GM23338 (cell line): Measurements from ENCODE around the gene TAAR2. TPM values are rescaled to one million over a fixed set of nuclear protein-coding genes. Genes with fewer than 3 reads are reported as not detected.

Experiments used
- ATAC-seq: fragments of 200-7000 bp; cut with Tn5 transposase; 3 replicates; pipeline ENCODE4 v1.9.1; 2020
- DNase-seq: peaks from one replicate; pipeline ENCODE4 v3.0.0-alpha.2; 2015; ENCODE audit warnings: low spot score
- H2AFZ ChIP-seq: fragments of 200-600 bp; sonication (generic); 2 replicates; pipeline ENCODE4 v1.8.0; 2016; ENCODE audit warnings: antibody characterized with exemption, mild to moderate bottlenecking, moderate library complexity
- H3F3A ChIP-seq: fragments of 200-600 bp; sonication (generic); replicated peaks from 2 replicates; pipeline ENCODE4 v1.8.0; 2017; ENCODE audit warnings: antibody characterized with exemption, mixed run types, low read depth
- H3K27ac ChIP-seq: fragments of 200-600 bp; sonication (generic); 2 replicates; pipeline ENCODE4 v1.6.1; 2016; ENCODE audit warnings: low read depth
- H3K27me3 ChIP-seq: fragments of 200-600 bp; sonication (generic); 2 replicates; pipeline ENCODE4 v1.8.0; 2016; ENCODE audit warnings: mild to moderate bottlenecking, mixed run types, moderate library complexity; ENCODE audit not compliant: insufficient read depth
- H3K36me3 ChIP-seq: fragments of 200-600 bp; sonication (generic); 2 replicates; pipeline ENCODE4 v1.8.0; 2016; ENCODE audit warnings: mild to moderate bottlenecking; ENCODE audit not compliant: insufficient read depth
- H3K4me1 ChIP-seq: fragments of 200-600 bp; sonication (generic); 2 replicates; pipeline ENCODE4 v1.8.0; 2016; ENCODE audit warnings: mild to moderate bottlenecking, moderate library complexity; ENCODE audit not compliant: insufficient read depth
- H3K4me2 ChIP-seq: fragments of 200-600 bp; sonication (generic); 2 replicates; pipeline ENCODE4 v1.7.1; 2017; ENCODE audit warnings: mixed run types
- H3K4me3 ChIP-seq: fragments of 200-600 bp; sonication (generic); 2 replicates; pipeline ENCODE4 v1.6.1; 2016; ENCODE audit warnings: mixed run types
- H3K79me2 ChIP-seq: fragments of 200-600 bp; sonication (generic); replicated peaks from 2 replicates; pipeline ENCODE4 v1.8.0; 2017; ENCODE audit warnings: mild to moderate bottlenecking; ENCODE audit not compliant: insufficient read depth
- H3K9me2 ChIP-seq: fragments of 200-600 bp; sonication (generic); 2 replicates; pipeline ENCODE4 v1.8.0; 2017; ENCODE audit not compliant: insufficient read depth
- H4K20me1 ChIP-seq: fragments of 200-600 bp; sonication (generic); replicated peaks from 2 replicates; pipeline ENCODE4 v1.8.0; 2017; ENCODE audit warnings: mild to moderate bottlenecking; ENCODE audit not compliant: insufficient read depth
- H3K27ac Mint-ChIP-seq: 2 replicates; pipeline ENCODE4 v1.8.0; 2020; ENCODE audit warnings: inconsistent platforms, mild to moderate bottlenecking, moderate library complexity, mixed read lengths
- H3K27me3 Mint-ChIP-seq: 3 replicates; pipeline ENCODE4 v1.8.0; 2022; ENCODE audit warnings: low read depth, mild to moderate bottlenecking, moderate library complexity, mixed read lengths, inconsistent platforms; ENCODE audit not compliant: insufficient read depth, poor library complexity
- H3K36me3 Mint-ChIP-seq: 3 replicates; pipeline ENCODE4 v1.8.0; 2021; ENCODE audit warnings: low read depth, mild to moderate bottlenecking, inconsistent platforms, moderate library complexity, mixed read lengths
- H3K4me1 Mint-ChIP-seq: 3 replicates; pipeline ENCODE4 v1.8.0; 2020; ENCODE audit warnings: mild to moderate bottlenecking, inconsistent platforms, mixed read lengths
- H3K4me3 Mint-ChIP-seq: 3 replicates; pipeline ENCODE4 v1.8.0; 2021; ENCODE audit warnings: moderate library complexity, mild to moderate bottlenecking, inconsistent platforms, mixed read lengths
- H3K9me3 Mint-ChIP-seq: 3 replicates; pipeline ENCODE4 v1.8.0; 2020; ENCODE audit warnings: moderate library complexity, mild to moderate bottlenecking, inconsistent platforms, mixed read lengths
- CREB1 ChIP-seq: fragments of 250-450 bp; sonication (Bioruptor Pico); IDR thresholded peaks from 2 replicates; pipeline ENCODE4 v1.5.0; 2020; ENCODE audit warnings: low read depth, mild to moderate bottlenecking, moderate library complexity
- EZH2 ChIP-seq: fragments of 200-600 bp; sonication (generic); IDR thresholded peaks from one replicate; pipeline ENCODE4 v1.8.0; 2017; ENCODE audit warnings: antibody characterized with exemption, mild to moderate bottlenecking, low read depth; ENCODE audit not compliant: unreplicated experiment
- EZH2phosphoT487 ChIP-seq: fragments of 200-600 bp; sonication (generic); IDR thresholded peaks from one replicate; pipeline ENCODE4 v1.8.1; 2018; ENCODE audit warnings: antibody characterized with exemption; ENCODE audit not compliant: unreplicated experiment
- JUNB ChIP-seq: IDR thresholded peaks from one replicate; pipeline ENCODE4 v1.6.1; 2016; ENCODE audit warnings: antibody characterized with exemption; ENCODE audit not compliant: unreplicated experiment
- POLR2AphosphoS5 ChIP-seq: IDR thresholded peaks from 2 replicates; pipeline ENCODE4 v1.6.1; 2016; ENCODE audit warnings: antibody characterized with exemption, low read depth
- STAT1 ChIP-seq: IDR thresholded peaks from one replicate; pipeline ENCODE4 v1.6.1; 2016; ENCODE audit warnings: antibody characterized with exemption; ENCODE audit not compliant: unreplicated experiment
- ZNF114 ChIP-seq: fragments of 250-450 bp; sonication (Bioruptor Pico); IDR thresholded peaks from 2 replicates; pipeline ENCODE4 v1.5.0; 2020; ENCODE audit warnings: mild to moderate bottlenecking, moderate library complexity
- polyA plus RNA-seq: library from polyadenylated mRNA; unstranded; fragments of >200 nt; fragmentation: Nextera tagmentation; extraction: Ambion mirVana; gene quantifications from 2 replicates; pipeline ENCODE4 v1.2.1, GENCODE V29; 2016
- total RNA-seq: library from RNA; depleted of rRNA; stranded (reverse); fragments of >200 nt; shearing (Covaris generic); gene quantifications from 2 replicates; pipeline ENCODE4 v1.2.3, GENCODE V29; 2014
- TF ChIP-seq, protein P1 (sequence below), 2 experiments: fragments of 200-600 bp in 1 of 2; sonication (generic) in 1 of 2; conservative IDR thresholded peaks; 2 replicates each; pipeline versions ENCODE4 v1.5.1 to v1.6.1; 2016 to 2017; ENCODE audit warnings: antibody characterized with exemption in 2 of 2, low read depth in 2 of 2, mild to moderate bottlenecking in 2 of 2, moderate library complexity in 1 of 2
- TF ChIP-seq, protein P2 (sequence below): fragments of 250-450 bp; sonication (Bioruptor Pico); IDR thresholded peaks from 2 replicates; pipeline ENCODE4 v1.5.0; 2020; ENCODE audit warnings: mild to moderate bottlenecking, moderate library complexity
- TF ChIP-seq, protein P3 (sequence below): IDR thresholded peaks from 2 replicates; pipeline ENCODE4 v1.6.1; 2016; ENCODE audit warnings: antibody characterized with exemption

The TAAR2 gene
- total and polyA plus RNA-seq, 2 experiments from 2014 or later, result not detected

DNA sequence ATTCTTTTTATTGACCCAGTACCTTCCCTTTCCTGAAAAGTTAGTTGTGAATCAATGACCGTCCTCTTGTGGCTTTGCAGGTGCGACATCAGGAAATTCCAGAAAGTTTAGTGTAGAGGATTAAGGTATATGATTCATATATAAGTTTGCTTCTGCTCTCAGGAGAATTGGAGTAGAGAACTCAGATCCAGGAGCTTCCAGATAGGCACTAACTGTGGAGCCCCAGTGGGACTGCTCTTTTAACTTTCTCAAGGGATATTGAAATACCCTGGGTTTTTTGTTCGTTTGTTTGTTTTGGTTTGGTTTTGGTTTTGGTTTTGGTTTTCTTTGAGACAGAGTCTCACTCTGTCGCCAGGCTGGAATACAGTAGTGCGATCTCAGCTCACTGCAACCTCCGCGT is 9.5 kb downstream of the TAAR2 start:
- Mint-ChIP-seq H3K27ac (no peak overlapping the region), H3K36me3 (no peaks in the 10 kb centered on the region), H3K27me3 (no peaks in the 10 kb centered on the region), H3K9me3 (no peaks in the 10 kb centered on the region), H3K4me1 (peaks cover 4% of the 10 kb centered on the region; the same call in 2 of the 3 replicates), H3K4me3 (no peak overlapping the region)
- Histone ChIP-seq H3F3A (no peaks in the 10 kb centered on the region), H3K4me1 (no peaks in the 10 kb centered on the region), H3K79me2 (no peaks in the 10 kb centered on the region), H3K36me3 (no peaks in the 10 kb centered on the region), H3K27me3 (no peaks in the 10 kb centered on the region), H4K20me1 (no peaks in the 10 kb centered on the region), H3K27ac (no peak overlapping the region), H2AFZ (no peak overlapping the region), H3K4me2 (no peak overlapping the region), H3K4me3 (no peak overlapping the region), H3K9me2 (no peaks in the 10 kb centered on the region)
- TF ChIP-seq, protein P1, sequence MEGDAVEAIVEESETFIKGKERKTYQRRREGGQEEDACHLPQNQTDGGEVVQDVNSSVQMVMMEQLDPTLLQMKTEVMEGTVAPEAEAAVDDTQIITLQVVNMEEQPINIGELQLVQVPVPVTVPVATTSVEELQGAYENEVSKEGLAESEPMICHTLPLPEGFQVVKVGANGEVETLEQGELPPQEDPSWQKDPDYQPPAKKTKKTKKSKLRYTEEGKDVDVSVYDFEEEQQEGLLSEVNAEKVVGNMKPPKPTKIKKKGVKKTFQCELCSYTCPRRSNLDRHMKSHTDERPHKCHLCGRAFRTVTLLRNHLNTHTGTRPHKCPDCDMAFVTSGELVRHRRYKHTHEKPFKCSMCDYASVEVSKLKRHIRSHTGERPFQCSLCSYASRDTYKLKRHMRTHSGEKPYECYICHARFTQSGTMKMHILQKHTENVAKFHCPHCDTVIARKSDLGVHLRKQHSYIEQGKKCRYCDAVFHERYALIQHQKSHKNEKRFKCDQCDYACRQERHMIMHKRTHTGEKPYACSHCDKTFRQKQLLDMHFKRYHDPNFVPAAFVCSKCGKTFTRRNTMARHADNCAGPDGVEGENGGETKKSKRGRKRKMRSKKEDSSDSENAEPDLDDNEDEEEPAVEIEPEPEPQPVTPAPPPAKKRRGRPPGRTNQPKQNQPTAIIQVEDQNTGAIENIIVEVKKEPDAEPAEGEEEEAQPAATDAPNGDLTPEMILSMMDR (conservative IDR thresholded peaks at IDR 0.05; ENCODE audit: low read depth in 2 of 2), result no peak
- TF ChIP-seq CREB1 (CRISPR knock-in tag) (no peak), EZH2phosphoT487 (no peak), STAT1 (no peak)
- DNase-seq (no peak), ATAC-seq (no peak)

DNA sequence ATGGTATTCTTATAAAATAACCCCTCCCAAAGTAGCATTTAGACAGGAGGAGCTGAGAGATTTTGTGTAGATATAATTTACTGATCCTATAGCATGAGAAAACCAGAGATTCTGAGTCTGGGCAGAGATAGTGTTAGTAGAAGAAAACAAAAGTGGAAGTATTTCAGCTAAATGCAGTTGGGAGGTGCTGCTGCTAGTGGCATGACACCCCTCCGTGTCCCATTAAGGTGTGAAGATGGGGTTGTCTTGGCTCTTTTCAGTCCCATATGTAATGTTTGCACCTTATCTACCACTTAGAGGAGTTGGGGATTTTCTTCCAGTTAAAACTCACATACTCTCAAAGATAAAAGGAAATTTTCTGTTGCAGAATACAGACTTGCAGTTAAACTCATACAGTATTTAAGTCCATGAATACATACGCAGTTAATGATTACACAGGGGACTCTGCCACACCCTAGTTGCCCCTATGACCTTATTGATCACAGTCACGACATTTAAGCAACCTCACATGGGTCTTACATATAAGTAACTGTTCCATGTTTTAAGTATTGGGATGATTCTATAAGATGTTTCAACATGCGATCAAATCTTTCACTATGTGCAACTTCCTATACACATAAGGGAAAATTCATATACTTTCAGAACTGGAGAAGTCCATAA is 11.5 kb downstream of the TAAR2 start:
- H3K4me3 ChIP-seq, result no peak overlapping the region
- no peaks in the 10 kb centered on the region for H3K79me2 ChIP-seq
- no peaks in the 10 kb centered on the region for H3K27me3 ChIP-seq
- ATAC-seq (no peak), DNase-seq (no peak)
- Mint-ChIP-seq H3K4me3 (no peak overlapping the region), H3K4me1 (peaks cover 4% of the 10 kb centered on the region; the same call in 2 of the 3 replicates), H3K27me3 (no peaks in the 10 kb centered on the region), H3K27ac (no peak overlapping the region), H3K9me3 (no peaks in the 10 kb centered on the region), H3K36me3 (no peaks in the 10 kb centered on the region)
- no peak overlapping the region for H3K4me2 ChIP-seq
- no peaks in the 10 kb centered on the region for H3K9me2 ChIP-seq
- H2AFZ ChIP-seq, result no peak overlapping the region
- H4K20me1 ChIP-seq, result no peaks in the 10 kb centered on the region
- no peaks in the 10 kb centered on the region for H3K4me1 ChIP-seq
- no peaks in the 10 kb centered on the region for H3K36me3 ChIP-seq
- H3F3A ChIP-seq, result no peaks in the 10 kb centered on the region
- no peak overlapping the region for H3K27ac ChIP-seq
- TF ChIP-seq ZNF114 (CRISPR knock-in tag) (no peak), EZH2 (no peak), CREB1 (CRISPR knock-in tag) (no peak), JUNB (no peak), POLR2AphosphoS5 (no peak), STAT1 (no peak)
- TF ChIP-seq, protein P2, sequence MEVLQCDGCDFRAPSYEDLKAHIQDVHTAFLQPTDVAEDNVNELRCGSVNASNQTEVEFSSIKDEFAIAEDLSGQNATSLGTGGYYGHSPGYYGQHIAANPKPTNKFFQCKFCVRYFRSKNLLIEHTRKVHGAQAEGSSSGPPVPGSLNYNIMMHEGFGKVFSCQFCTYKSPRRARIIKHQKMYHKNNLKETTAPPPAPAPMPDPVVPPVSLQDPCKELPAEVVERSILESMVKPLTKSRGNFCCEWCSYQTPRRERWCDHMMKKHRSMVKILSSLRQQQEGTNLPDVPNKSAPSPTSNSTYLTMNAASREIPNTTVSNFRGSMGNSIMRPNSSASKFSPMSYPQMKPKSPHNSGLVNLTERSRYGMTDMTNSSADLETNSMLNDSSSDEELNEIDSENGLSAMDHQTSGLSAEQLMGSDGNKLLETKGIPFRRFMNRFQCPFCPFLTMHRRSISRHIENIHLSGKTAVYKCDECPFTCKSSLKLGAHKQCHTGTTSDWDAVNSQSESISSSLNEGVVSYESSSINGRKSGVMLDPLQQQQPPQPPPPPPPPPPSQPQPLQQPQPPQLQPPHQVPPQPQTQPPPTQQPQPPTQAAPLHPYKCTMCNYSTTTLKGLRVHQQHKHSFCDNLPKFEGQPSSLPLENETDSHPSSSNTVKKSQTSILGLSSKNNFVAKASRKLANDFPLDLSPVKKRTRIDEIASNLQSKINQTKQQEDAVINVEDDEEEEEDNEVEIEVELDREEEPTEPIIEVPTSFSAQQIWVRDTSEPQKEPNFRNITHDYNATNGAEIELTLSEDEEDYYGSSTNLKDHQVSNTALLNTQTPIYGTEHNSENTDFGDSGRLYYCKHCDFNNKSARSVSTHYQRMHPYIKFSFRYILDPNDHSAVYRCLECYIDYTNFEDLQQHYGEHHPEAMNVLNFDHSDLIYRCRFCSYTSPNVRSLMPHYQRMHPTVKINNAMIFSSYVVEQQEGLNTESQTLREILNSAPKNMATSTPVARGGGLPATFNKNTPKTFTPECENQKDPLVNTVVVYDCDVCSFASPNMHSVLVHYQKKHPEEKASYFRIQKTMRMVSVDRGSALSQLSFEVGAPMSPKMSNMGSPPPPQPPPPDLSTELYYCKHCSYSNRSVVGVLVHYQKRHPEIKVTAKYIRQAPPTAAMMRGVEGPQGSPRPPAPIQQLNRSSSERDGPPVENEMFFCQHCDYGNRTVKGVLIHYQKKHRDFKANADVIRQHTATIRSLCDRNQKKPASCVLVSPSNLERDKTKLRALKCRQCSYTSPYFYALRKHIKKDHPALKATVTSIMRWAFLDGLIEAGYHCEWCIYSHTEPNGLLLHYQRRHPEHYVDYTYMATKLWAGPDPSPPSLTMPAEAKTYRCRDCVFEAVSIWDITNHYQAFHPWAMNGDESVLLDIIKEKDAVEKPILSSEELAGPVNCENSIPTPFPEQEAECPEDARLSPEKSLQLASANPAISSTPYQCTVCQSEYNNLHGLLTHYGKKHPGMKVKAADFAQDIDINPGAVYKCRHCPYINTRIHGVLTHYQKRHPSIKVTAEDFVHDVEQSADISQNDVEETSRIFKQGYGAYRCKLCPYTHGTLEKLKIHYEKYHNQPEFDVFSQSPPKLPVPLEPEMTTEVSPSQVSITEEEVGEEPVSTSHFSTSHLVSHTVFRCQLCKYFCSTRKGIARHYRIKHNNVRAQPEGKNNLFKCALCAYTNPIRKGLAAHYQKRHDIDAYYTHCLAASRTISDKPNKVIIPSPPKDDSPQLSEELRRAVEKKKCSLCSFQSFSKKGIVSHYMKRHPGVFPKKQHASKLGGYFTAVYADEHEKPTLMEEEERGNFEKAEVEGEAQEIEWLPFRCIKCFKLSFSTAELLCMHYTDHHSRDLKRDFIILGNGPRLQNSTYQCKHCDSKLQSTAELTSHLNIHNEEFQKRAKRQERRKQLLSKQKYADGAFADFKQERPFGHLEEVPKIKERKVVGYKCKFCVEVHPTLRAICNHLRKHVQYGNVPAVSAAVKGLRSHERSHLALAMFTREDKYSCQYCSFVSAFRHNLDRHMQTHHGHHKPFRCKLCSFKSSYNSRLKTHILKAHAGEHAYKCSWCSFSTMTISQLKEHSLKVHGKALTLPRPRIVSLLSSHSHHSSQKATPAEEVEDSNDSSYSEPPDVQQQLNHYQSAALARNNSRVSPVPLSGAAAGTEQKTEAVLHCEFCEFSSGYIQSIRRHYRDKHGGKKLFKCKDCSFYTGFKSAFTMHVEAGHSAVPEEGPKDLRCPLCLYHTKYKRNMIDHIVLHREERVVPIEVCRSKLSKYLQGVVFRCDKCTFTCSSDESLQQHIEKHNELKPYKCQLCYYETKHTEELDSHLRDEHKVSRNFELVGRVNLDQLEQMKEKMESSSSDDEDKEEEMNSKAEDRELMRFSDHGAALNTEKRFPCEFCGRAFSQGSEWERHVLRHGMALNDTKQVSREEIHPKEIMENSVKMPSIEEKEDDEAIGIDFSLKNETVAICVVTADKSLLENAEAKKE, result no peak
- TF ChIP-seq, protein P3, sequence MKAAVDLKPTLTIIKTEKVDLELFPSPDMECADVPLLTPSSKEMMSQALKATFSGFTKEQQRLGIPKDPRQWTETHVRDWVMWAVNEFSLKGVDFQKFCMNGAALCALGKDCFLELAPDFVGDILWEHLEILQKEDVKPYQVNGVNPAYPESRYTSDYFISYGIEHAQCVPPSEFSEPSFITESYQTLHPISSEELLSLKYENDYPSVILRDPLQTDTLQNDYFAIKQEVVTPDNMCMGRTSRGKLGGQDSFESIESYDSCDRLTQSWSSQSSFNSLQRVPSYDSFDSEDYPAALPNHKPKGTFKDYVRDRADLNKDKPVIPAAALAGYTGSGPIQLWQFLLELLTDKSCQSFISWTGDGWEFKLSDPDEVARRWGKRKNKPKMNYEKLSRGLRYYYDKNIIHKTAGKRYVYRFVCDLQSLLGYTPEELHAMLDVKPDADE, result no peak
- TF ChIP-seq, protein P1 (conservative IDR thresholded peaks at IDR 0.05; ENCODE audit: low read depth in 2 of 2), result no peak
